HG03378 (cell line): ENCODE data around the gene CFAP157.
"Not testable (repeated sequence)": the region's sequence is repeated elsewhere in the genome, so short reads cannot be mapped to it uniquely, and the experiment has no call there.

Source experiments
- ATAC-seq: cut with Tn5 transposase; IDR thresholded peaks from one replicate; pipeline ENCODE4 v1.9.1; 2021; ENCODE audit warnings: mild to moderate bottlenecking, moderate library complexity; ENCODE audit not compliant: unreplicated experiment

The CFAP157 gene

DNA sequence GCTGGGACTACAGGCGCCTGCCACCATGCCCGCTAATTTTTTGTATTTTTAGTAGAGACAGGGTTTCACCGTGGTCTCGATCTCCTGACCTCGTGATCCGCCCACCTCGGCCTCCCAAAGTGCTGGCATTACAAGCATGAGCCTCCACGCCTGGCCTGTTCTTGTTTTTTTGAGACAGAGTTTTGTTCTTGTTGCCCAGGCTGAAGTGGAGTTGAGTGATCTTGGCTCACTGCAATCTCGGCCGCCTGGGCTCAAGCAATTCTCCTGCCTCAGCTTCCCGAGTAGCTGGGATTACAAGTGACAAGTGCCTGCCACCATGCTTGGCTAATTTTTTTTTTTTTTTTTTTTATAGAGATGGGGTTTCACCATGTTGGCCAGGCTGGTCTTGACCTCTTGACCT is 50.0 kb downstream of the CFAP157 start:
- ATAC-seq, result not testable (repeated sequence)

DNA sequence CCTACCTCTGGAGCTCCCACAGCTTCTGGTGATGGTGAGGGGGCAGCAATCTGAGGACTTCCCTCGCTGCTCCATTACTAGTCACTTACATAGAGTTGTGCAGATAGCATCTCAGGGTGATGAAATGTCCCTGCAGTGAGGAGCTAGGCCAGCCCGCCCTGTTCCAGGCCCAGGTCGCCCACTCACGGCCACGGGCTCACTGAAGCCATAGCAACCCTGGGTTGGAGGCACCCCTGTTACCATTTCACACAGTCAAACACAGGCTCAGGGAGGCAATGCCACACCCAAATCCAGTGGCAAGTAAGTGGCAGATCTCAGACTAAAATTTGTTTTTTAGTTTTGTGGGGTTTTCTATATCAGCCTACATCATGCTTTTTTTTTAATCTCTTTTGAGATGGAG is 52.1 kb downstream of the CFAP157 start:
- no peak for ATAC-seq

DNA sequence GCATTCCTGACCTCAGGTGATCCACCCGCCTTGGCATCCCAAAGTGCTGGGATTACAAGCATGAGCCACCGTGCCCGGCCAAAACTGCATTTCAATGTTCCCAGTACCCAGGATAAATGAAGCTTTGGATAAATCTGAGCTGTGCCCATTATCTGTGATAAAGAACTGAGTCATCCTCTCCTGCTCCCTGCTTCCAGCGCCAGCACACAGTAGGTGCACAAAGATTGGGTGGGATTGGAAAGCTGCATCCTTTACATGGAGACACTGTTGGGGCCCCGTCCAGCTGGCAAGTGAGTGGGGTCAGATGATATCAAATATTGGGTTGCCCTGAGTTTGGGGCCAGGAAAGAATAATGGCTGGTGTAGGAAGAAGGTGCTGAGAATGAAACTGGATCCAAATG is 54.3 kb downstream of the CFAP157 start:
- ATAC-seq, result no peak

DNA sequence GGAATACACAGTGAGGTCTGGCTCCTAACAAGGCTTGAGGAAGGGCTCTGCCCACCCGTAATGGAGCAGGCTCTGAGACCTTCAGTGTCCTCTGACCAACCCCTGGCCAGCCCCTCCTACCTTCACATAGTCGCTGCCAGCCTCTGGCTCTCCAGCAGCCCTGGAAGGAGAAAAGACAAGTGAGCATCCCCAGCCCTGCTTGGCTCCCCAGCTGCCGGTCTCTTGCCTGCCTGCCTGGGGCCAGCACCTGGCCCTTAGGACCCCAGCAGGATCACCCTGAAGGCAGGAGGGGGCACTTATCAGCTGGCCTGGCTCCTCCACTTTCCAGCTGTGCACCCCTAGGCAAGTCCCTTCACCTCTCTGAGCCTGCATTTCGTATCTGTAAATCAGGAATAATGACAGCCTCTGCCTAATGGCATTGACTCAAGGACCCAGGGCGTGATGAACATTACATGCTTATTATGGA is 54.7 kb downstream of the CFAP157 start:
- ATAC-seq, result no peak

DNA sequence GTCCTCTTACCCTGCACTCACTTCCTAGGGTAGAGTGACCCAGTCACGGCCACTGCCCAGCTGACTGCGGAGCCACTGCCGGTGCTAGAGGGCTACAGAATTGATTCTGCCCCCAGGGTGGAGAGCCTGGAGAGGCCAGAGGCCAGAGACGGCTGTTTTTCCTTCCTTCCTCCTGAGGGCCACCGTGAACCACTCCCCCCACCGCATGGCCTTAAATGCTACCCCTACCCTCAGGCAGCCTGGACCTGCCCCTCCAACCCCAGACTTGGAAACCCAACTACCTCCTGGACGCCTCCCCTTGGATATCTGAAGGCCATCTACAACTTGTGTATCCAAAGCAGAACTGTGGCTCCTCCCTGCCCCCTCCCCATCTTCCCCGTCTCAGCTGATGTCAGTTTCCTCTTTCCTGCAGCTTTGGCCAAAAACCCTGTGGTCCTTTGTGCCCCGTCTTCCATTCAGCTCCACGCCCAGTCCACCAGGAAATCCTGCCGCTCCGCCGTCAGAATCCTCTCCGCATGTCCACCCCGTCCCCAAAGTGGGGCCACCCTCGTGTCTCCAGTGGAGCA is 55.4 kb downstream of the CFAP157 start:
- no peak for ATAC-seq

DNA sequence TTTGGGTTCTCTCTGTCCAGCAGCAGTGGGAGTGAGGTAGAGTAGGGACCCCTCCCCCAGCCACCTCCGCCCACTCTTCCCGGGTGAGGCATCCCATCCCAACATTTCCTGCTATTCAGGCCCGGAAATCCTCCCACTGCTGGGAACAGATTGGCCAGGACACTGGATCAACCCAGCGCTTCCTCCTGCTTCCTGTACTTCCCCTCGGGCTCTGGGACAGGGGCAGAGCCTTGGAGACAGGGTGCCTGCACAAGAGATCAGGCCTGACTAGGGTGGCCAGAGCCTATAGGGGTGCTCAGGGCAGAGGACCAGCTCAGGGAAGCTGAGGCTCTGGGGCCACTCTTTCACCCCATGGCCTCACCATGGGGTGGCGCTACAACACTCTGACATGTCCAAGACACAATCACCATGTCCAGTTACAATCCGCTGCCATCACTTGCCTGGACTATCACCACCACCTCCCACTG is 57.2 kb downstream of the CFAP157 start:
- no peak for ATAC-seq

DNA sequence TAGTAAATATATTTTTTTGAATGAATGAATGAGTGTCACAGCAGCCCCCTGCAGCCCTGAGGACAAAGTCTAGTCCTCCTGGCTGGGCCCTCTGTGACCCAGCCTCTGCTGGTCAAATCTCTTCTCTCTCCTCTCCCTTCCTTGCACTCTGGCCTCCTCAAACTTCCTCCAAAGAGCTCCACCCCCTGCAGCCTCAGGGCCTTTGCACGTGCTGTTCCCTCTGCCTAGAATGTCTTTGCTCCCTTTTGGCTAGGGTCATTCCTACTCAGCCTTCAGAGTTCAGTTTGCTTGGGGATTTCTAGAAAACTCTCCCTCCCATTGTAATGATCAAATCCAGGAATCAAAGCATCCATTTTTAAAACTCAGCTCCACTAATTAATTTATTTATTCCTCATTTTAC is 58.6 kb downstream of the CFAP157 start:
- ATAC-seq, result no peak
